ENCODE measurements around the gene CD96.

- TF ChIP-seq, protein P1, sequence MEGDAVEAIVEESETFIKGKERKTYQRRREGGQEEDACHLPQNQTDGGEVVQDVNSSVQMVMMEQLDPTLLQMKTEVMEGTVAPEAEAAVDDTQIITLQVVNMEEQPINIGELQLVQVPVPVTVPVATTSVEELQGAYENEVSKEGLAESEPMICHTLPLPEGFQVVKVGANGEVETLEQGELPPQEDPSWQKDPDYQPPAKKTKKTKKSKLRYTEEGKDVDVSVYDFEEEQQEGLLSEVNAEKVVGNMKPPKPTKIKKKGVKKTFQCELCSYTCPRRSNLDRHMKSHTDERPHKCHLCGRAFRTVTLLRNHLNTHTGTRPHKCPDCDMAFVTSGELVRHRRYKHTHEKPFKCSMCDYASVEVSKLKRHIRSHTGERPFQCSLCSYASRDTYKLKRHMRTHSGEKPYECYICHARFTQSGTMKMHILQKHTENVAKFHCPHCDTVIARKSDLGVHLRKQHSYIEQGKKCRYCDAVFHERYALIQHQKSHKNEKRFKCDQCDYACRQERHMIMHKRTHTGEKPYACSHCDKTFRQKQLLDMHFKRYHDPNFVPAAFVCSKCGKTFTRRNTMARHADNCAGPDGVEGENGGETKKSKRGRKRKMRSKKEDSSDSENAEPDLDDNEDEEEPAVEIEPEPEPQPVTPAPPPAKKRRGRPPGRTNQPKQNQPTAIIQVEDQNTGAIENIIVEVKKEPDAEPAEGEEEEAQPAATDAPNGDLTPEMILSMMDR (IDR thresholded peaks at IDR 0.05), result no peak
- TF ChIP-seq POLR2A (IDR thresholded peaks at IDR 0.05), result no peak
Observed at GRCh38 chr3:111610189-111610588, 68.2 kb downstream of the CD96 start.

Measured in body of pancreas (tissue), 4 donors.